ENCODE data around the gene HIKESHI. TPM values are rescaled to one million over a fixed set of nuclear protein-coding genes. Genes with fewer than 3 reads are reported as not detected.
"Not testable (repeated sequence)": the region's sequence is repeated elsewhere in the genome, so short reads cannot be mapped to it uniquely, and the experiment has no call there.

Gene HIKESHI
- total and polyA plus RNA-seq, 2 of the 13 experiments (the other 11 are each of a cell fraction or from before 2014, with no cell fraction given): 67.8 to 74.8 TPM

- no peak for TF ChIP-seq ZNF766 (CRISPR knock-in tag; IDR thresholded peaks at IDR 0.05; ENCODE audit: borderline replicate concordance)
These were observed 1.2 kb downstream of the HIKESHI start (continued) for GRCh38 chr11:86303257-86303656.

GRCh38 chr11:86308710-86309109 lies 6.7 kb downstream of the HIKESHI start:
- in situ Hi-C loops (cut with HindIII; ENCODE audit: extremely low pct_ligation_motif_present, low pct_unique_long_range_greater_than_20kb); POLR2A ChIA-PET; H3K36me3 ChIP-seq (replicated peaks in 1 of 2; ENCODE audit: control insufficient read depth in 1 of 2, insufficient read depth in 2 of 2, low read length in 2 of 2); CTCF ChIA-PET (ENCODE audit: low intra/inter-chr PET ratio, low total read pairs); DNase-seq (ENCODE audit: low spot score); H4K20me1 ChIP-seq (ENCODE audit: insufficient read depth, low read length); FAIRE-seq; H3K27me3 ChIP-seq (ENCODE audit: control insufficient read depth in 1 of 2, insufficient read depth in 2 of 2, low read length in 2 of 2); intact Hi-C loops (cut with micrococcal nuclease; ENCODE audit: unreplicated experiment); H2AFZ ChIP-seq (ENCODE audit: low read length); H3K27ac ChIP-seq (ENCODE audit: extremely low read length, insufficient read depth, low read length); H3K9ac ChIP-seq (ENCODE audit: insufficient read depth, low read depth, low read length); ATAC-seq; H3K9me3 ChIP-seq (ENCODE audit: low read length); H3K79me2 ChIP-seq (ENCODE audit: insufficient read depth, low read length); H3K4me2 ChIP-seq (ENCODE audit: low read depth, low read length); H3K4me3 ChIP-seq (replicated peaks in 1 of 3; ENCODE audit: insufficient read depth in 1 of 3, low read depth in 2 of 3, low read length in 3 of 3); BruUV-seq (replicated peaks): not testable (repeated sequence)
- WGBS (ENCODE audit: low lambda C conversion rate): 85% methylated on average over 4 of the region's 4 CpGs
- H3K4me1 ChIP-seq (ENCODE audit: insufficient read depth, low read length): peaks cover 13% of the 10 kb centered on the region

- no peaks in the 10 kb centered on the region for H3K9me3 ChIP-seq (ENCODE audit: low read length)
- no peak overlapping the region for H2AFZ ChIP-seq (ENCODE audit: low read length)
- no peaks in the 10 kb centered on the region for H3K27me3 ChIP-seq (ENCODE audit: control insufficient read depth in 1 of 2, insufficient read depth in 2 of 2, low read length in 2 of 2)
- H3K4me2 ChIP-seq (ENCODE audit: low read depth, low read length): no peak overlapping the region
- no peak overlapping the region for H3K9ac ChIP-seq (ENCODE audit: insufficient read depth, low read depth, low read length)
- BruUV-seq (replicated peaks): no TSS peak
- peaks cover 8% of the 10 kb centered on the region; the same call in 1 of the 2 replicates for H3K4me1 ChIP-seq (ENCODE audit: insufficient read depth, low read length)
- no peak overlapping the region for H3K27ac ChIP-seq (ENCODE audit: extremely low read length, insufficient read depth, low read length)
- ATAC-seq: no peak
- POLR2A ChIA-PET: no interaction called here
- in situ Hi-C loops (cut with HindIII; ENCODE audit: extremely low pct_ligation_motif_present, low pct_unique_long_range_greater_than_20kb): no loop called here
- H4K20me1 ChIP-seq (ENCODE audit: insufficient read depth, low read length): no peaks in the 10 kb centered on the region
- intact Hi-C loops (cut with micrococcal nuclease; ENCODE audit: unreplicated experiment): no loop called here
- DNase-seq (ENCODE audit: low spot score): no peak
- FAIRE-seq: no peak
- no peak overlapping the region for H3K4me3 ChIP-seq (replicated peaks in 1 of 3; ENCODE audit: insufficient read depth in 1 of 3, low read depth in 2 of 3, low read length in 3 of 3)
- TF ChIP-seq CREB1 (IDR thresholded peaks at IDR 0.05) (no peak), CREB1 (CRISPR knock-in tag; IDR thresholded peaks at IDR 0.05) (no peak), ZHX2 (IDR thresholded peaks at IDR 0.05; ENCODE audit: low read depth) (no peak), ZHX2 (CRISPR knock-in tag; IDR thresholded peaks at IDR 0.05; ENCODE audit: borderline replicate concordance) (no peak), ZNF24 (IDR thresholded peaks at IDR 0.05) (no peak), ZNF513 (CRISPR knock-in tag; conservative IDR thresholded peaks at IDR 0.05) (no peak), MAFF (IDR thresholded peaks at IDR 0.05; ENCODE audit: low read depth, low read length) (peak; percentile 82), MAFK (conservative IDR thresholded peaks at IDR 0.05 in 1 of 2, IDR thresholded peaks at IDR 0.05 in 1 of 2; ENCODE audit: low read length in 2 of 2) (peak; percentile 82 to 87), RFX5 (IDR thresholded peaks at IDR 0.05; ENCODE audit: low read depth, low read length) (no peak)
- CTCF ChIA-PET (ENCODE audit: low intra/inter-chr PET ratio, low total read pairs): no interaction called here
- H3K36me3 ChIP-seq (replicated peaks in 1 of 2; ENCODE audit: control insufficient read depth in 1 of 2, insufficient read depth in 2 of 2, low read length in 2 of 2): peaks cover 0 to 10% of the 10 kb centered on the region in 2 experiments; a peak in 1 of 5 replicates
- 88% methylated on average over 2 of the region's 2 CpGs for WGBS (ENCODE audit: low lambda C conversion rate)
- H3K79me2 ChIP-seq (ENCODE audit: insufficient read depth, low read length): peaks cover 2% of the 10 kb centered on the region
These were observed 11.8 kb downstream of the HIKESHI start for GRCh38 chr11:86313793-86314192.

Data from HepG2 (cell line).